Measurements from ENCODE around the gene GREB1L.

DNA sequence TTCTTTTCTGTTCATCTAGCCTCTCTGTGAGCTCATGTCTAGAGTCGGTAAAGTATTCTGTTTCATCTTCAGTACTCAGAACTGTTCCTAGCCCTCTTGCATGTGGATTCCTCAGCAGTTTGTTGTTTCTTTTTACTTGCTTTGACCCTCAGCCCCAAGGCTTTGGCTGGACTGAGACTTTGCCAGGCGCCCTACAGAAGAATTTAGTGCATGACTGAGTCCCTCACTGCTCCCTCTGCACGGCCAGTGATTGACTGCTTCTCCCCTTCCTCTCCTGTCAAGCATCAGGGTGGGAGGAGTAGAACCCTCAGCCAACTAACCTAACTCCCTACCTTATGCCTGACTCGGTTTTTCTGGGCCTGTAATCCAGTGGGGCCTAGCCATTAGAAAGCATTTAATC lies 248.7 kb downstream of the GREB1L start:
- TF ChIP-seq POLR2A (IDR thresholded peaks at IDR 0.05; ENCODE audit: low read length) (no peak), GATA1 (IDR thresholded peaks at IDR 0.05; ENCODE audit: low read depth, low read length) (no peak)

All from erythroblast (primary cell).